RCC 7860 (cell line): ENCODE data around the gene CC2D2A.

Experiments used
- DNase-seq: peaks from one replicate; pipeline ENCODE4 v3.0.0-alpha.2; 2015; ENCODE audit warnings: low spot score
- FAIRE-seq: peaks from 2 replicates; lab custom pipeline; 2012; peaks lifted over from hg19 to GRCh38; lab: Jason Lieb, UNC

The CC2D2A gene

DNA sequence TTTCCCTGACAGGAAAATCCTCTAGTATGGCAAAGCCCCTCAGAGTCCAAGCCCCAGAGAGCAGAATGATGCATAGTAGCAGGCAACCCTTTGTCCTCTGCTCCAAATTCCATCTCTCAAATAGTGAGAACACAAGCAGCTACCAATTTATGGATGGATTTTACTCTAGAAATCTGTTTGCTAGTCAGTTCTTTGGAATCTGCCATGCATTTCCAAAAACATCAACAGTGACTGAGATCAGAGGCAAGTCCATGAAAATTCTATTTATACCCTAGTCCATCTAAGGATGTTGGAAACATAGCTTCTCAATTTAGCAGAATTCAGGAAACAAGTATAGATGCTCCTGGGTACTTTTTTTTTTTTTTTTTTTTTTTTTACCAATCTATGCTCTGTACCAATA is 10.0 kb upstream of the CC2D2A start:
- no peak for FAIRE-seq
- DNase-seq: no peak

DNA sequence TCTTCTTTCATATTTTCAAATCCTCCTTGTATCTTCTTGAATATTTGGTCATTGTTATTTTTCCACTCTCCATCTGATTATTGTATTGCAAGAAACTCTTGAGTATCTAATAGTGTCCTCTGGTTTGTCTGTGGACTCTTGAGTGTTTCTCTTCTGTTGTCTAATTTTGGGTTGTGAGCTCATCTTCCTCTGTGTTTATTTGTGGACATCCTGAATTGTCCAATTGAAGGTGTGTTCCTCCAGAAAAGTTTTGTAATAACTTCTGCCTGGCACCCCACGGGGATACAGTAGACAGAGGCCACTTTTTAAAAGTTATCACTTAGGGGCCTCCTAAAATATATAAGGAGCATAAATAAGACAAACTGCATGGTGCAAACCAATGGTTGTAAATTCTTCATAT is 3.1 kb upstream of the CC2D2A start:
- no peak for FAIRE-seq
- no peak for DNase-seq

DNA sequence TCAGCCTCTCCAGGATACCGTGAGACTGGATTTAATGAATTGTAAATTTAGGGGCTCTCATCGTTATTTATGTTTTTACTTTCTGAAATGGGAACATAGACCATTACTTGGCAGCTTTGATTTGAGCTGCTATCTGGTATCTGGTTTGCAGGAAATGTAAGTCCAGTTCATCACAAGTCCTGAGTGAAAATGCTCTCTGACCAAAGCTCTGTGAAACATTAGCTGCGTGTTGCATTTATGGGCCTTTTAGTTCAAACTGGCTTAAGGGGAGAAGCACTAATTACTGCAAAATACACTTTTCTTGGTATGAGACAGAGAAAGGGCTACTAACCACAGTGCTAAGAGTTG is 420 bp downstream of the CC2D2A start:
- no peak for FAIRE-seq
- DNase-seq: no peak

DNA sequence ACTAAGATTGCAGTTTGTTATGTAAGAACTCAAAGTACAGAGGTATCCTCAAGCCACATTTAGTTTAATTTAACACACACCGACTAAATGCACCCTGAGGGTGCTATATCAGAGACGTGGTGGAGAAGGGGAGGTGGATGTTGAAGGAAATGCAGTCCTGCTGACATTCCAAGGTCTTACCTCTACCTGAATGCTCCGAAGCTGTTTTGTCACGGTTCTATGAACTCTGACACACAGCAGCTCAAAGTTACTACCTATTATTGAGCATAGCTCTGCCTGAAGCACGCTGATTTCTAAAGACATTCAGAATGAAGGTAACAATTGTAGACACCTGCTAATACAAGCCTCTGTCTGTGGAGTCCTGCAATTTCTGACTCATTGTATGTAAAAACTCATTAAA is 6.7 kb downstream of the CC2D2A start:
- no peak for DNase-seq
- FAIRE-seq: no peak

DNA sequence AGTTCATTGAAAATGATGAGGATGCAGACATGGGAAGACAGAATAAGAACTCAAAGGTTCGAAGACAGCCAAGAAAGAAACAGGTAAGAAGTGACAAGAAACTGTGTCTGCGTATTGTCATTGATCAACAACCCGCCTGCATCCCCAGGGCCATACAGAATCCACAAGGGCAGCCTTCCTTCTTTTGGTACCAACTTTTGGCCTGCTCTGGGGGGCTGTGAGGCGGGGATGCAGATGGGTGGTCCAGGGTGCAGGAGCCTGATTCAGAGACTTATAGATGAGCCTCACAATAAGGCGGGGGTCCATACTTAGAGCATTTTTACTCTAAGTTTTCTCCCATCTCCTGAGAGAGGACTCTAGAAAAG is 9.0 kb downstream of the CC2D2A start:
- no peak for DNase-seq
- FAIRE-seq: no peak

DNA sequence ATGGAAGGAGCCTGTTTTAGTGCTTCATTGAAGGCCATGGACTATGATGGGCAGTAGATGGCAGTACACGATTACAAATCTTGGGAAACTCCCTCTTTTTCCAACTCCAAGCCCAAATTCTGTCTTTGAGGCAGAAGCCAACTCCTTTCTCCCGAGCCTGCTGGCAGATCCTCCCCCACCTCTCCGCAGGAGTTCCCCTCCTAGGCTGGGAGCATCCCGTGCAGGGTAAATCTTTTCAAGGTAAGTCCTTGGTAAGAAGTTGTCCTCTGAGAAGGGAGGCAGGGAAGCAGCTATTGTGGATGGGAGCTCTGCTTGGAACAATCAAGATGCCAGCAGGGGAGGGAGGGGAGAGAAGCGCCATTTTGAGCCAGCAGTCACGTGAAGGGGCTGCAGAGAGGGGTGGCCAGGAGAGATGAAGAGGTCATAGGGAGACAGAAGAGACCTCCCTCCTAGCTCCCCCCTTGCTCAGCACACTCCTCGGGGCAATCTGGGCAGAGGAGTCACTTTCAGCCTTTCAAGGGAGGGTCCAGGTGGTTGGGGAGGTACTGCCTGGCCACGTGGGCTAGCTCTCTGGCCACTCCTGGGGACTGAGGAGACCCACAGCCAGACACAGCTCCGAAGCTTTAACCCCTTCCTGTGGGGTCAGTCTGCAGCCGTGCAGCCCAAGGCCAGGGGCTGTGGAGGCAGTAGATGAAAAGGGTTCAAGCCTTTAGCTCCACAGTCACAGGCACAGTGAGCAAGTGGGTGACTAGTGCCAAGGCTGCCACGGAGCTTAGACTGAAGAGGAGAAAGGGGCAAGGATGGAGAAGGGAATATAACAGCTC is 9.6 kb downstream of the CC2D2A start:
- DNase-seq: peak; percentile 52
- FAIRE-seq: no peak

DNA sequence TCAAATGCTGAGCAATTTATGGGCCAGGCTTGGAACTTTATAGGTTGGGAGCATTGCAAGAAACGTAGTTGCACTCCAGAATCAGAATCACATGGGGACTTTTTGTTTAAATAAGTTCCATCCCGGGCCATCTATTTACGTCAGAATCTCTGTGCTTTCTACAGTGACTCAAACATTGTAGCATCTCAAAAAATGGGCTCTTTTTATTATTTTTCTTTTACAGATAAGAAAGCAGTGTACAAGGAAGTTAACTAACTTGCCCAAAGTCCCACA is 10.2 kb downstream of the CC2D2A start:
- FAIRE-seq (no peak), DNase-seq (no peak)

DNA sequence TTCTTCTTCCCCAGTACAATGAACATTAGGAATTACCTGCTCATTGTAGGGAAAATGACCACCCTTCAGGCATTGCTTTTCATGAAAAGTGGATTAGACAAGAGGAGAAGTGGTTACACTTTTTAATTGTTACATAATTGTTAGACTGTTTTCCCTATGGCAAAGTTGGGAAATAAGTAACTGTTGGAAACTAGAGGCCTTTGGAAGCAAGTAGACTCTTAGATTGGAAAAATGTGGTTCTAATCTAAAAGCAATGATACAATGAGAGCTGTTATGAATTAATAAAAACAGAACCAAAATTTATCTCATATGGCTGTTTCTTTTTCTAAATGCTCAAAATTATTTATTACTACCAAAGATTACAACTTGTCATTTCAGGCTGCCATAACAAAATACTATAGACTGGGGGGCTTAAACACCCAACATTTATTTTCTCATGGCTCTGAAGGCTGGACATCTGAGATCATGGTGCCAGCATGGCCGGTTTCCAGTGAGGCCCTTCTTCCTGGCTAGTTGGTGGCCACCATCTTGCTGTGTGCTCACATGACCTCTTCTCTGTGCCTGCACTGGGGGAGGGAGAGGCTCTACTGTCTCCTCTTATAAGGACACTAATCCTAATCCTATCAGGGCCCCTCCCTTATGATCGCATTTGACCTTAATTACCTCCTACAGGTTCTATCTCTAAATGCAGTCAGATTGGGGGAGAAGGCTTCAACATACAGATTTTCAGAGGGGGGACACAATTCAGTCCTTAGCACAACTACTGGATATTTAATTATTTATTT is 12.5 kb downstream of the CC2D2A start:
- DNase-seq: no peak

DNA sequence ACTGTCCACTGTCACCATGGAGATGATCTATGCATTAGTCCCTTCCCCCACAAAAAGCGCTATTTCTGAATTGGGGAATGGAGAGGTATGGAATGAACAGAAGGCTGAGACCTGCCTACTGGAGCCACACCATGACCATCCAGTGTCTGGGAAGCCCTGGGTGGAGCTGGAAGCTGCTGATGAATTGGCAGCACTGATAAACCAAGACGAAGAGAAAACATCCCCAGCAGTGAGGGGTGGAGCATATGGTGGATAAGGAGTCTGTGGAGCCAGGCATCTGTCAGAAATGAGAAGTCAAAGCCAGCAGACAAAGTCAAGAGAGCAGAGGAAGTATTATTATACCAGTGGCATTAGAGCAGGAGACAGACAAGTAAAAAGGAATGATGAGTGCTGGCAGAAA is 13.2 kb downstream of the CC2D2A start:
- DNase-seq (no peak), FAIRE-seq (no peak)

More for the DNA sequence above, 12.5 kb downstream of the CC2D2A start:
- no peak for FAIRE-seq

DNA sequence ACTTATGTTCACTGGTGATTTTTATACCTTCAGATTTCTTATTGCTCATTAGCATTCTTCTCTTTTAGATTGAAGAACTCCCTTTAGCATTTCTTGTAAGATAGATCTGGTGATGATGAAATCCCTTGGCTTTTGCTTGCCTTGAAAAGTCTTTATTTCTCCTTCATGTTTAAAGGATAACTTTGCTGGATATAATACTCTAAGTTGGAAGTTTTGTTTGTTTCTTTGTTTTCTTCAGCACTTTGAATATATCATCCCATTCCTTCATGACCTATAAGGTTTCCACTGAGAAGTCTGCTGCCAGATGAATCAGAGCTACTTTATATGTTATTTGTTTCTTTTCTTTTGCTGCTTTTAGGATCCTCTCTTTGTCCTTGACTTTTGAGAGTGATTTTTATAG is 18.5 kb downstream of the CC2D2A start:
- no peak for FAIRE-seq

DNA sequence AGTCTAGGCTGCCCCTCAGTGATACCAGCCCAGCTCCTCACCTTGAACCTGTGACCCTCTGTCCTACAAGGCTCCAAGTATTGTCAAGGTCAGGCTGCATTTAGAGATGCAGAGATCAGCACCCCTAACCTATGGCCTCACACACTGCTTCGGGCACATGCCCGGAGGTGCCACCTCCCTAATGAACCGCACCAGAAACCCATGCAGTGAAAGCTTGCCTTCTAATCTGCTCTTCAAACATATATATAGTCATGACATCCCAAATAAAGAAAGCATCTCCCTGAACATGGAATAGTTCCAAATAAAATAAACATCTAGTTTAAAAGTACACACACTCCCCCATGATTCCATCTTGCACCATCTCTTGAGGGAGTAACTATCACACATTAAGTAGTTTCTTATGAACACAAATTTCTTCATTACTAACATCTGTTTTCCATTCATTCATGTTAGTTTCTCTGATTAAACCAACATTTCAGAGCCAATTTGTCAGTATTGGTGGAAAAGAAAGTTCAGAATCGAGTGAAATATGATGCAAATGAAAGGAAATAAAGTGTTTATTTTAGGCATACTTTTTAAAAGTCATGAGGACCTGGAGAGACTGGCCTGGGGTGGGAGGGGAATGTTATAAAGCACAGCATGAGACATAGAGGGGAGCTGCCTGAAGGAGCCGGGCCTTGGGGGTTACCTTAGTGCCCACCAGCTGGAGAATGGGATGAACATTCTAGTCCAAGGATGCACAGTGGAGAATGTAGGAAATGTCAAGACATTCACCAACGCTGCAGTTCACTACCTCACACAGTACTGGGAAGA is 19.2 kb downstream of the CC2D2A start:
- FAIRE-seq (no peak), DNase-seq (no peak)

More for the DNA sequence above, 18.5 kb downstream of the CC2D2A start:
- DNase-seq: no peak

DNA sequence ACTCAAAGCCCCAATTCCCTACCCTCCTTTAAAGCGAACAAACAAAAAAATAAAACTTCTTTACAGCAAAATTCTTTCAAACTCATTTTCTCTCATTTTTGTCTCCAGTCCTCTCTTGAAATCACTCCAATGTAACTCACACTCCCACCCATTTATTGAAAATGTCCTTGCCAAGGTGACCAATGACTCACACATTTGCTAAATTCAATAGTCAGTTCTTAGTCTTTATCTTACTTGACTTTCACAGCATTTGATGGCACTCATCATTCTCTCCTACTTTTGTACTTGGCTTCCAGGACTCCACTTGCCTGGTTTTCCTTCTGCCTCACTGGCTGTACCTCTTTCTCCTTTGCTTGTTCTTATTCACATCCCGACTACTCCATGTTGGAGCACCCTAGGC is 19.9 kb downstream of the CC2D2A start:
- FAIRE-seq: no peak
- DNase-seq: no peak

DNA sequence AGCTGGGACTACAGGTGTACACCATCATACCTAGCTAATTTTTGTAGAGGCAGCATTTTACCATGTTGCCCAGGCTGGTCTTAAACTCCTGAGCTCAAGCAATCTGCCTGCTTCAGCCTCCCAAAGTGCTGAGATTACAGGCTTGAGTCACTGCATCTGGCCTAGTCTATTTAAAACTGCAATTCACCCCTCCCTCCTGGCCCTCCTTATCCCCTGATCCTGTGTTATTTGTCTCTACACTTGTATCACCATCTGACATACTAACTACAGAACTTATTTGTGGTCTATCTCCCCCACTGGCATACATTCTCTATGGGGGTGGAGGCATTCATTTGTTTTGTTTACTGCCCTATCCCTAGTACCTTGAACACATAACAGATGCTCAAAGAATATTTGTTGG is 23.7 kb downstream of the CC2D2A start:
- DNase-seq (no peak), FAIRE-seq (no peak)

DNA sequence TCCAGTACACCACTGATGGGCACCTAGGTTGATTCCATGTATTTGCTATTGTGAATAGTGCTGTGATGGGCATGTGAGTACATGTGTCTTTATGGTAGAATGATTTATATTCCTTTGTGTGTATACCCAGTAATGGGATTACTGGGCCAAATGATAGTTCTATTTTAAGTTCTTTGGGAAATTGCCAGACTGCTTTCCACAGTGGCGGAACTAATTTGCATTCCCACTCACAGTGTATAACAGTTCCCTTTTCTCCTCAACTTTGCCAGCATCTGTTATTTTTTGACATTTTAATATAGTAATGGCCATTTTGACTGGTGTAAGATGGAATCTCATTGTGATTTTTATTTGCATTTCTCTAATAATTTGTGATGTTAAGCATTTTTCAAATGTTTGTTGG is 25.9 kb downstream of the CC2D2A start:
- FAIRE-seq (no peak), DNase-seq (no peak)

DNA sequence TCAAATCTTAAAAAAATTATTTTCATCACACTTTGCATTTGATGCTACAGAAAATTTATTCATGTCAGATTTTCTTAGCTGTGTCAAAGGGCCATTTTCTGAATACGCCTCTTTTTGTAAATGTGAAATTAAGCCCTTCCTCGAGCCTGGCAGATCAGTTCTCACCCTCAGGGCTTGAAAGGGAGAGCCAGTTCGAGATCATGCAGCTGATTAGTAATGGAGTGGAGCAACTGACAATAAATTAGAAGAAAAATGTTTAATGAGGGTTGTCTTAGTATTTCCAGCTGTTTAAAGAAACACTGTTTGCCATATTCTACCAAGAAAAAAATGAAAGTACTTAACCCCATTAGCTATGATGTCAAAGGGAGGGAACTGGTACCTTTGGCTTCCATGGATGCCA is 28.7 kb downstream of the CC2D2A start:
- DNase-seq: no peak

DNA sequence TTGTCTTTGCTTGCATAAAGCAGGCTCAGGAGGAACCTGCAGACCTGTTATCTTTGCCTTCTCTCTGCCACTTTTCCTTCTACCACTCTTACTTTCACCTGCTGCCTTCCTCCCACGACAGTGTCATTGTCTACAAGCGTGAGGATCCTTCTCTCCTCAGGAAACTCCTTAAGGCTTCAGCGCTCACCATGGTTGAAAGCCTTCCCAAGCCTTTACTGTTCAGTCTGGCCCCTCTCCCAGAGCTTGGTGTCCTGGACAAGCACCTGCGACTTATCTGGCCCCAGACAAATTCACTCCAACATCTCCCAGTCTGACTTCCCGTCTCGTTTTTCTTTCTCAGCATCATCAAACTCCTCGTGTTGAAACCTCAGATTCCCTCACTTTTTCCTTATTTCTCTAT is 31.0 kb downstream of the CC2D2A start:
- no peak for DNase-seq

More for the DNA sequence above, 28.7 kb downstream of the CC2D2A start:
- FAIRE-seq: no peak

DNA sequence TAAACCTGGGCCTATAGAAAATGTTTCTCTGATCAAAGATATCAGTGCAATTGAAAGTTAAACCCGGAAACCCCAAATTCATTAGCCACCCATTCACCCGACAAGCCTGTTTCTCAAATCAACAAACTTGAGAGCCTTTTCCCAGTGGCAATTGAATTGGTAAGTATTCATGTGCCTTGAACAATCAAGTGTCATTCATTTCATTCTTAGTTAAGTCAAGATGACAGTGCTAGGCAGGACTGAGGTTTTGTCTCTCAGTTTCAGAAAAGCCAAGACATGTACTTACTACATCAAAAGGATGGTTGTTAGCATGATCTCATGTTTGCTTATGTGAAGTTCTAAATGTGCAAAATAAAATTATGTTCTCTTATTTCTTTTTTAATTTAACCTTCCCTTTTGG is 32.3 kb downstream of the CC2D2A start:
- no peak for FAIRE-seq
- no peak for DNase-seq

More for the DNA sequence above, 31.0 kb downstream of the CC2D2A start:
- no peak for FAIRE-seq

DNA sequence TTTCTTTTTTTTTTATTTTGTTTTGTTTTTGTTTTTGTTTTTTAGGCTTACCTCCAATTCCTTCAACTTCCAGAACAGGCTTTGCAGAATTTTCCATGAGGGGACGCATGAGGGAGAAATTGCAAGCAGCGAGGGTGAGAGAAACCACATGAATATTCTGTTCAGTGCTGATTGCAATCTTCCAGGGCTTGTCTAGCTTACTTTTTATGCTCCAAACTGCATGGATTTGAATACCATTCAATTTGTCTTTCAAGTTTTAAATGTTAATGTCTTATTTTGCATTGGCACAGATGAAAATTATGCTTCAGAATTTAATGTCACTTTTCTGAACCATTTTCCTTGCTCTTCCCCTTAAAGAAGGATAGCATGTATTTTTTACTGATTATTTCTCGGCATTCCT is 32.7 kb downstream of the CC2D2A start:
- FAIRE-seq: no peak

DNA sequence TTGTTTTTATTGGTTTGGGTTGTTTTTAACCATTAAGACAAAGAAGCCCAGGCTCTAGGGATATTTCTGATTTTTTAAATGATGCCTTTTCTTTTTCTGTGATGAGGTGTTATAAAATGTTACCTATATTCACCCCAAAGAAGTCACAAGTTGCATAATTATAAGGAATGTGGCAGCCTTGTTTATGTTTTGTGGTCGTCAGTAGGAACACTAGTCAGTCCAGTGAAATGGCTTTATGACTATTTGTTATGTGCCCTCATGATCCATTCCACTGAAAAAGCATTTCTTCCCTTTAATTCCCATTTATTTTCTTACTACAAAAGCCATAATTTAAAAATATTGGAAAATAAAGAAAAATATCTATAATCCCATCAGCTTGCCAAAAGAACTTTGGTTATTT is 34.4 kb downstream of the CC2D2A start:
- FAIRE-seq (no peak), DNase-seq (no peak)

More for the DNA sequence above, 32.7 kb downstream of the CC2D2A start:
- DNase-seq: no peak

DNA sequence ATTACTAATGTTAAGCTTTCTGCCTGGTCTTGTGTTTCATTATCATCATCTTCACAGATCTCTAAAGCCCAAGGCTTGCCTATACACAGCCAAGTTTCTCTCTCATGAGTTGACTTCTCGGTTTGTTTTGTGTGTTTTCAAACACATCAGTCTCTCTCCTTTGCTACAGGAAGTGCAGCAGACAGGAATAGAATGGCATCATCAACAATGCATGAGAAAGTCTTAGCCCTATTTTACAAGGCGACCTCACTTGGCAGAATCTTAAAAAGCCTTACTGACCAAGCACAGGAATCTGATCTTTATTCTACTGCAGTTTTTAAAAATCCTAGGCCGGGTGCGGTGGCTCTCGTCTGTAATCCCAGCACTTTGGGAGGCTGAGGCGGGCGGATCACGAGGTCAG is 36.8 kb downstream of the CC2D2A start:
- FAIRE-seq: no peak
- no peak for DNase-seq

DNA sequence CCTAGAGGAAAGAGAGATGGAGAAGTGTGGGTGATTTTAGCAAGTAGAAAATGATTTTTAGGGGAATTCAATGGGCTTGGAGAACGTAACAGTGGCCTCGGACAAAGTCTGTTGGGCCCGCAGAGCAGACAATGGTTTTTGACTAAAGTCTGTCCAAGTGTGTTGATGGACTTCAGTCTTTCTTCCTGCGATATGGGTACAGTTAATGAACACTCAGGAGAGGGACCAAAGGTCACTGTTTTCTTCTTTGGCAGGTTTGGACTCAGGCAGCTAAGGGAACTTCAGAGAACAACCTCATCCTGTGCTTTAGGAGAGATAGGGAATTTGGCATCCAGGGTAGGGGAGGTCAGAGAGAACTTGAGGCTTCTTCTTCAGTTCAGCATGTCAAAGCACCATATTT is 38.0 kb downstream of the CC2D2A start:
- DNase-seq: no peak
- no peak for FAIRE-seq

DNA sequence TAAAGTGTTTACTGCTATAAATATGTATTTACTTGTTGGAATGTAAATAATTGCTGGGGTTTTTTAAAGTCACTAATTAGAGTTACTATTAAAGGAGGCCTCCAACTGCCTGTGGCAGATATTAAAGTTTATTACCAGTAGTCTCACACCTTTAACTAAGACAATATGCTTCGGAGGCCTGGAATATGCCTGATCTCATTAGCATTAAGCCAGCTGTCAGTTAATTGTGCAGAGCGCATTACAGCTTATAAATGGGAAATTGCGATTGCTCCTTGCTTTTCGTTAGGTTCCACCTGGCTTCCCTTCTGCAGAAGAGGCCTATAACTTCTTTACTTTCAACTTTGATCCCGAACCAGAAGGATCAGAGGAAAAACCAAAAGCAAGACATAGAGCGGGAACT is 41.3 kb downstream of the CC2D2A start:
- DNase-seq: no peak

More for the DNA sequence above, 41.3 kb downstream of the CC2D2A start:
- no peak for FAIRE-seq
